Astrocyte (in vitro differentiated cells and primary cell): ENCODE results near the gene RTP3. TPM values are rescaled to one million over a fixed set of nuclear protein-coding genes. Genes with fewer than 3 reads are reported as not detected.

Experiments used
- DNase-seq: peaks from one replicate; pipeline ENCODE4 v3.0.0-alpha.2; 2010; ENCODE audit warnings: low read depth
- FAIRE-seq: peaks from 2 replicates; lab custom pipeline; 2011; peaks lifted over from hg19 to GRCh38; lab: Jason Lieb, UNC
- H2AFZ ChIP-seq: 2 replicates; pipeline ENCODE4 v1.6.0; 2012; ENCODE audit warnings: low read depth, low read length, inconsistent platforms
- H3K27ac ChIP-seq: 2 replicates; pipeline ENCODE4 v1.5.1; 2011; ENCODE audit warnings: low read depth, low read length, inconsistent platforms
- H3K27me3 ChIP-seq: 2 replicates; pipeline ENCODE4 v1.6.0; 2011; ENCODE audit warnings: low read length, inconsistent platforms; ENCODE audit not compliant: insufficient read depth
- H3K36me3 ChIP-seq: 2 replicates; pipeline ENCODE4 v1.5.1; 2011; ENCODE audit warnings: low read length, inconsistent platforms; ENCODE audit not compliant: insufficient read depth
- H3K4me1 ChIP-seq: 2 replicates; pipeline ENCODE4 v1.5.1; 2011; ENCODE audit warnings: low read length, inconsistent platforms; ENCODE audit not compliant: insufficient read depth
- H3K4me2 ChIP-seq: 2 replicates; pipeline ENCODE4 v1.6.0; 2012; ENCODE audit warnings: low read length, inconsistent platforms
- H3K4me3 ChIP-seq: 2 replicates; pipeline ENCODE4 v1.5.1; 2011; ENCODE audit warnings: low read depth, mild to moderate bottlenecking, low read length, inconsistent platforms; ENCODE audit not compliant: insufficient read depth
- H3K79me2 ChIP-seq: 2 replicates; pipeline ENCODE4 v1.6.0; 2012; ENCODE audit warnings: mild to moderate bottlenecking, low read length, inconsistent platforms; ENCODE audit not compliant: insufficient read depth
- H3K9ac ChIP-seq: 2 replicates; pipeline ENCODE4 v1.6.0; 2012; ENCODE audit warnings: mild to moderate bottlenecking, low read length, inconsistent platforms
- H3K9me3 ChIP-seq: 2 replicates; pipeline ENCODE4 v1.5.1; 2012; ENCODE audit warnings: low read depth, mild to moderate bottlenecking, low read length, inconsistent platforms; ENCODE audit not compliant: insufficient read depth
- H4K20me1 ChIP-seq: 2 replicates; pipeline ENCODE4 v1.6.0; 2012; ENCODE audit warnings: low read length, inconsistent platforms; ENCODE audit not compliant: insufficient read depth
- H3K27ac Mint-ChIP-seq: one replicate; pipeline ENCODE4 v1.8.0; 2021; ENCODE audit warnings: mild to moderate bottlenecking, mixed read lengths; ENCODE audit not compliant: unreplicated experiment
- H3K27me3 Mint-ChIP-seq: one replicate; pipeline ENCODE4 v1.8.0; 2021; ENCODE audit warnings: low read depth, mixed read lengths; ENCODE audit not compliant: unreplicated experiment
- H3K36me3 Mint-ChIP-seq: one replicate; pipeline ENCODE4 v1.8.0; 2021; ENCODE audit warnings: low read depth, mixed read lengths; ENCODE audit not compliant: unreplicated experiment
- H3K4me1 Mint-ChIP-seq: one replicate; pipeline ENCODE4 v1.8.0; 2021; ENCODE audit warnings: low read depth, mixed read lengths; ENCODE audit not compliant: unreplicated experiment
- H3K4me3 Mint-ChIP-seq: one replicate; pipeline ENCODE4 v1.8.0; 2021; ENCODE audit warnings: mild to moderate bottlenecking, moderate library complexity, mixed read lengths; ENCODE audit not compliant: unreplicated experiment
- H3K9me3 Mint-ChIP-seq: one replicate; pipeline ENCODE4 v1.8.0; 2021; ENCODE audit warnings: mild to moderate bottlenecking, mixed read lengths; ENCODE audit not compliant: unreplicated experiment
- CTCF ChIP-seq: IDR thresholded peaks from 2 replicates; pipeline ENCODE4 v1.5.1; 2011; ENCODE audit warnings: low read depth, mild to moderate bottlenecking, inconsistent platforms, low read length, moderate library complexity; ENCODE audit not compliant: insufficient read depth
- EZH2 ChIP-seq: IDR thresholded peaks from 2 replicates; pipeline ENCODE4 v1.6.1; 2012; ENCODE audit warnings: mild to moderate bottlenecking, low read length, inconsistent platforms; ENCODE audit not compliant: insufficient read depth
- total RNA-seq: library from RNA; stranded (reverse); gene quantifications from 2 replicates; pipeline ENCODE4 v1.2.1, GENCODE V29; 2021

The RTP3 gene
- total RNA-seq, 1 donor from 2014 or later, result not detected

DNA sequence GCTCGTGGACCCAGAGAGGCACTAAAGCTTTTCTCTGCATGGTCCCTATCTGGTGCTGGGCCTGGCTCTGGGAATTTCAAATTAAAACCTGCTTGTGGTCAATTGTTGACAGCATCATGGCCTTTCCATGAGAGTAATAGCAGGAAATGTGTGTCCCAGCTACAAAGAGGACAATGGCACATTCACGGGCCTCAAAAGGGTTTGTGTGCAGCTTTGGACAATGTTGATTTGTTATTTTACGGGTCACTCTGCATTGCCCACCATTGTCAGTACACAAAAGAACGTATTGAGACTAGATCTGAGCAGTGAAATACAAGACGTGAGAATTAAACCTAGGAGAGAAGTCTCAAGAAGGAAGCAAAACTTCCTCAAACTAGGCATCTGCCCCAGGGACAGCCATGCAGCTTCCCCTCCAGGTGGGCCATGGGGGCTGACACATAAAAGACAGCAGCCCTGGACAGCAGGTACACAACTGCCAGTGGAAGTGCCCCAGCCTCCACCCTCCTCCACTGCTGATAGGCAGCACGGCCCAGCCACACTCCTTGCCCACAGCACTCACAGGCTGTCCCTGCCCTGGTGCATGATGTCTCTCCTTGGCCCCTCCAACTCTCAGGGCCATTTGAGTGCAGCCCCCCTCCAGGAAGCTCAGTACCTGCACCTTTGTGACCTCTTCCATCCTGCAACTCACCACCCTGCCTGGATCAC lies 17.1 kb upstream of the RTP3 start:
- Histone ChIP-seq H3K4me3 (no peak overlapping the region), H3K79me2 (no peaks in the 10 kb centered on the region), H4K20me1 (no peaks in the 10 kb centered on the region), H3K9ac (no peak overlapping the region), H3K36me3 (no peaks in the 10 kb centered on the region), H3K4me1 (peaks cover 7% of the 10 kb centered on the region), H3K27ac (no peak overlapping the region), H3K4me2 (no peak overlapping the region), H3K9me3 (no peaks in the 10 kb centered on the region), H2AFZ (no peak overlapping the region), H3K27me3 (peaks cover 15% of the 10 kb centered on the region)
- Mint-ChIP-seq H3K9me3 (peaks cover 2% of the 10 kb centered on the region), H3K4me3 (no peak overlapping the region), H3K27me3 (peaks cover 20% of the 10 kb centered on the region), H3K27ac (no peak overlapping the region), H3K36me3 (no peaks in the 10 kb centered on the region), H3K4me1 (peaks cover 13% of the 10 kb centered on the region)
- FAIRE-seq (no peak), DNase-seq (no peak)
- TF ChIP-seq EZH2, result no peak
- TF ChIP-seq CTCF, result no peak

DNA sequence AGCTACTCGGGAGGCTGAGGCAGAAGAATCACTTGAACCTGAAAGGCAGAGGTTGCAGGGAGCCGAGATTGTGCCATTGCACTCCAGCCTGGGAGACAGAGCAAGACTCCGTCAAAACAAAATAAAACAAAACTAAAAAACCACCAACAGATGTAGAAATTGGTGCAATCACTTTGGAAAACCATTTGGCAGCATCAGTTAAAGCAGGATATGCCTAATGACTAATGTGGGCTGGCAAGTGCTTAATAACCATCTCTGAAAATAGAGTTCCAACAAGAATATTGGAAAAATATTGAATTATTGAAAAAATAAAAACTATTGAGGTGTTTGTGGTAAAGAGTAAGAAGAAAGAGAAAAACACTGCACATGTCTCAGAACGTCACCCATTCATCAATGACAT lies 16.1 kb upstream of the RTP3 start:
- TF ChIP-seq EZH2 (no peak), CTCF (no peak)
- H3K9me3 Mint-ChIP-seq, result peaks cover 2% of the 10 kb centered on the region
- H3K27ac Mint-ChIP-seq, result peak overlapping the region; percentile 16
- DNase-seq, result no peak
- no peaks in the 10 kb centered on the region for H4K20me1 ChIP-seq
- no peak overlapping the region for H3K4me3 ChIP-seq
- H3K4me2 ChIP-seq, result no peak overlapping the region
- H3K4me1 ChIP-seq, result peaks cover 7% of the 10 kb centered on the region
- H3K9ac ChIP-seq, result no peak overlapping the region
- H3K27me3 Mint-ChIP-seq, result peaks cover 20% of the 10 kb centered on the region
- no peaks in the 10 kb centered on the region for H3K9me3 ChIP-seq
- no peaks in the 10 kb centered on the region for H3K79me2 ChIP-seq
- no peak overlapping the region for H3K27ac ChIP-seq
- H3K27me3 ChIP-seq, result peaks cover 15% of the 10 kb centered on the region
- no peaks in the 10 kb centered on the region for H3K36me3 Mint-ChIP-seq
- peaks cover 13% of the 10 kb centered on the region for H3K4me1 Mint-ChIP-seq
- H3K36me3 ChIP-seq, result no peaks in the 10 kb centered on the region
- FAIRE-seq, result no peak
- no peak overlapping the region for H2AFZ ChIP-seq
- H3K4me3 Mint-ChIP-seq, result no peak overlapping the region
